Trophoblast cell (in vitro differentiated cells and primary cell): Measurements from ENCODE around the gene MAST4.
A peak's percentile ranks its signal among the peaks of the same experiment; 100 is the strongest.

Source experiments
- DNase-seq, 2 donors: peaks; one replicate each; pipeline ENCODE4 v3.0.0-alpha.2; 2016
- H2AFZ ChIP-seq: 2 replicates; pipeline ENCODE4 v1.6.1; 2013; ENCODE audit warnings: low read length, moderate library complexity, mild to moderate bottlenecking; ENCODE audit not compliant: insufficient read depth, poor library complexity
- H2AK5ac ChIP-seq: 2 replicates; pipeline ENCODE4 v1.6.1; 2013; ENCODE audit warnings: mild to moderate bottlenecking, low read length
- H2BK120ac ChIP-seq: 2 replicates; pipeline ENCODE4 v1.6.1; 2013; ENCODE audit warnings: low read length, mild to moderate bottlenecking, moderate library complexity; ENCODE audit not compliant: insufficient read depth, poor library complexity
- H2BK12ac ChIP-seq: 2 replicates; pipeline ENCODE4 v1.6.1; 2013; ENCODE audit warnings: mild to moderate bottlenecking, low read length, moderate library complexity
- H2BK5ac ChIP-seq: 2 replicates; pipeline ENCODE4 v1.6.1; 2013; ENCODE audit warnings: low read length, low read depth, moderate library complexity, mild to moderate bottlenecking; ENCODE audit not compliant: poor library complexity
- H3K14ac ChIP-seq: 2 replicates; pipeline ENCODE4 v1.6.1; 2013; ENCODE audit warnings: mild to moderate bottlenecking, low read length
- H3K18ac ChIP-seq: 2 replicates; pipeline ENCODE4 v1.6.1; 2013; ENCODE audit warnings: mild to moderate bottlenecking, low read length
- H3K23ac ChIP-seq: 2 replicates; pipeline ENCODE4 v1.6.1; 2013; ENCODE audit warnings: low read length
- H3K27ac ChIP-seq: 2 replicates; pipeline ENCODE4 v1.5.1; 2013; ENCODE audit warnings: low read depth, mild to moderate bottlenecking, inconsistent platforms, low read length, moderate library complexity
- H3K27me3 ChIP-seq: 2 replicates; pipeline ENCODE4 v1.6.1; 2013; ENCODE audit warnings: inconsistent platforms, mild to moderate bottlenecking, low read length, moderate library complexity; ENCODE audit not compliant: insufficient read depth
- H3K36me3 ChIP-seq, 2 experiments: 1 replicate in 1 of 2; 2 replicates in 1 of 2; pipeline ENCODE4 v1.6.1; 2013; ENCODE audit warnings: low read length in 2 of 2, mild to moderate bottlenecking in 2 of 2, moderate library complexity in 1 of 2; ENCODE audit not compliant: insufficient read depth in 2 of 2, control insufficient read depth in 1 of 2
- H3K4ac ChIP-seq: 2 replicates; pipeline ENCODE4 v1.6.1; 2013; ENCODE audit warnings: low read depth, mild to moderate bottlenecking, low read length, moderate library complexity
- H3K4me1 ChIP-seq, 2 experiments: 1 replicate in 1 of 2; 2 replicates in 1 of 2; pipeline ENCODE4 v1.6.1; 2013; ENCODE audit warnings: low read length in 2 of 2, mild to moderate bottlenecking in 2 of 2, moderate library complexity in 1 of 2; ENCODE audit not compliant: insufficient read depth in 2 of 2, control insufficient read depth in 1 of 2
- H3K4me2 ChIP-seq: 2 replicates; pipeline ENCODE4 v1.6.1; 2013; ENCODE audit warnings: inconsistent platforms, mild to moderate bottlenecking, low read length, moderate library complexity
- H3K4me3 ChIP-seq: 2 replicates; pipeline ENCODE4 v1.5.1; 2013; ENCODE audit warnings: mild to moderate bottlenecking, low read depth, low read length, inconsistent platforms
- H3K79me1 ChIP-seq: one replicate; pipeline ENCODE4 v1.6.1; 2013; ENCODE audit warnings: low read length
- H3K79me2 ChIP-seq: 2 replicates; pipeline ENCODE4 v1.6.1; 2013; ENCODE audit warnings: low read length, mild to moderate bottlenecking; ENCODE audit not compliant: control insufficient read depth, insufficient read depth, poor library complexity
- H3K9ac ChIP-seq: 2 replicates; pipeline ENCODE4 v1.6.1; 2013; ENCODE audit warnings: mild to moderate bottlenecking, low read length
- H3K9me3 ChIP-seq: 2 replicates; pipeline ENCODE4 v1.6.1; 2013; ENCODE audit warnings: low read depth, mild to moderate bottlenecking, control low read depth, inconsistent platforms, low read length; ENCODE audit not compliant: insufficient read depth
- H4K12ac ChIP-seq: 2 replicates; pipeline ENCODE4 v1.6.1; 2013; ENCODE audit warnings: low read depth, mild to moderate bottlenecking, low read length, moderate library complexity
- H4K8ac ChIP-seq: 2 replicates; pipeline ENCODE4 v1.6.1; 2013; ENCODE audit warnings: low read depth, mild to moderate bottlenecking, low read length, moderate library complexity
- H4K91ac ChIP-seq: one replicate; pipeline ENCODE4 v1.6.1; 2013; ENCODE audit warnings: low read depth, mild to moderate bottlenecking, low read length, moderate library complexity
- WGBS: extraction: QIAGEN DNeasy Blood & Tissue Kit; methylation state at CpG from one replicate; pipeline ENCODE4 v1.1.7; 2013; ENCODE audit warnings: missing lambda C conversion rate; ENCODE audit not compliant: insufficient read length, insufficient coverage; ENCODE audit errors: extremely low coverage; 5-methylcytosine and 5-hydroxymethylcytosine counted together

MAST4 gene

DNA sequence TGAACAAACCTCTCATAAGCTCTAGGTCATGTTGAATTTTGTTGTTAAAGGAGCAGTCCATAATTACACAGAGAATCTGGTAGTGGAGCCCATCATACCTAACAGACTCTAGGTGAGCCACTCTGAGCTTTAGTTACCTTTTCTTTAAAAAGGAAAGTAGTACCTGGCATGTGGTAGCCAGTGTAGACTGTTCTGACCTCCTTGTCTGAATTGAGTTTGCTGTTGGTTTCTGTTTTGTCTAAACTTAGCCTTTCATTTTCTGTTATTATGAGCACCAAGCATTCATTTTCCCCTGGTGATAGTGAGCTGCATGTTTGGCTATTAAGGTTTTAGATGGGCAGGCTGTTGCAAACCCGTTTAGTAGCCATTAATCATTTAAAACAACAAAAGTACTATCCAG is 112.2 kb downstream of the MAST4 start:
- no peak overlapping the region for H2BK5ac ChIP-seq
- H3K79me1 ChIP-seq = no peaks in the 10 kb centered on the region
- DNase-seq = no peak
- no peak overlapping the region for H3K9ac ChIP-seq
- no peak overlapping the region for H3K23ac ChIP-seq
- no peak overlapping the region for H2BK120ac ChIP-seq
- H4K91ac ChIP-seq = no peak overlapping the region
- no peaks in the 10 kb centered on the region for H3K27me3 ChIP-seq
- no peak overlapping the region for H3K27ac ChIP-seq
- H2AFZ ChIP-seq = no peak overlapping the region
- H4K8ac ChIP-seq = no peak overlapping the region
- no peaks in the 10 kb centered on the region for H3K79me2 ChIP-seq
- H3K4me1 ChIP-seq = no peaks in the 10 kb centered on the region
- H3K36me3 ChIP-seq = no peaks in the 10 kb centered on the region
- no peak overlapping the region for H3K18ac ChIP-seq
- H2BK12ac ChIP-seq = no peak overlapping the region
- H3K4me2 ChIP-seq = no peak overlapping the region
- no peak overlapping the region for H3K4ac ChIP-seq
- no peak overlapping the region for H3K14ac ChIP-seq
- no peak overlapping the region for H2AK5ac ChIP-seq
- no peak overlapping the region for H4K12ac ChIP-seq
- no peaks in the 10 kb centered on the region for H3K9me3 ChIP-seq
- no peak overlapping the region for H3K4me3 ChIP-seq
- WGBS = no CpG with 5 or more reads among the region's 1 CpG

- no peak overlapping the region for H2AK5ac ChIP-seq
- H4K12ac ChIP-seq = no peak overlapping the region
- no peaks in the 10 kb centered on the region for H3K36me3 ChIP-seq
- no peak overlapping the region for H3K4me2 ChIP-seq
- H3K9ac ChIP-seq = no peak overlapping the region
- H2BK12ac ChIP-seq = no peak overlapping the region
- no peak overlapping the region for H3K23ac ChIP-seq
- H3K4ac ChIP-seq = no peak overlapping the region
- H2BK120ac ChIP-seq = no peak overlapping the region
- H3K27me3 ChIP-seq = no peaks in the 10 kb centered on the region
- no peaks in the 10 kb centered on the region for H3K79me2 ChIP-seq
- H2BK5ac ChIP-seq = no peak overlapping the region
- H3K4me1 ChIP-seq = peaks cover 0 to 4% of the 10 kb centered on the region in 2 experiments
- H3K14ac ChIP-seq = no peak overlapping the region
- H3K4me3 ChIP-seq = no peak overlapping the region
- H4K91ac ChIP-seq = no peak overlapping the region
- H2AFZ ChIP-seq = no peak overlapping the region
- no peak overlapping the region for H3K27ac ChIP-seq
- no peak overlapping the region for H3K18ac ChIP-seq
- no peaks in the 10 kb centered on the region for H3K79me1 ChIP-seq
- no peaks in the 10 kb centered on the region for H3K9me3 ChIP-seq
- no peak for DNase-seq
- no CpG with 5 or more reads among the region's 5 CpGs for WGBS
- no peak overlapping the region for H4K8ac ChIP-seq
These were observed 114.4 kb downstream of the MAST4 start for GRCh38 chr5:66710557-66711088.

DNA sequence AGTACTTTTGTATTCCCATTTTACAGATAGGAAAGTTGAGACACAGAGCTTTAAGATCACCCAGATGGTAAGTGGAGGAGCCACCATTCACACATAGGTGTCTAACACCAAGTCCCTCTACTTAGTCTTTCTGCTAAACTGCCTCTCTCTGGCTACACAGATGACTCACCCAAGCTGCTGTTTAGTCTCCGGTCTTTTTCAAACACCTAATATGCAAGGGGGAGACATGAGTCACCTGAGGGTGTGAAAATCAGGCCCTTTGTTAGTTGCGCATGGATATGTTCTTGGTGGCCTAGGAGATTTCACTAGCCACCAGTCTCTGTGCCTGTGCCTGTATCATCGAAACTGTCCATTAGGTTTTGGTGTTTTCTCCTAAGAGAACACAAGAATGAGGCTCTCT is 117.8 kb downstream of the MAST4 start:
- DNase-seq = peak; percentile 66 to 72
- Histone ChIP-seq H2BK120ac (no peak overlapping the region), H3K4me1 (peaks cover 0 to 7% of the 10 kb centered on the region in 2 experiments), H3K79me1 (no peaks in the 10 kb centered on the region), H3K36me3 (no peaks in the 10 kb centered on the region), H3K9me3 (no peaks in the 10 kb centered on the region), H4K8ac (no peak overlapping the region), H3K27ac (no peak overlapping the region), H3K4me2 (no peak overlapping the region), H2BK12ac (no peak overlapping the region), H2AFZ (no peak overlapping the region), H2AK5ac (no peak overlapping the region), H3K18ac (no peak overlapping the region), H3K4me3 (no peak overlapping the region), H3K27me3 (no peaks in the 10 kb centered on the region), H3K23ac (no peak overlapping the region), H4K12ac (no peak overlapping the region), H3K79me2 (no peaks in the 10 kb centered on the region), H4K91ac (no peak overlapping the region), H2BK5ac (no peak overlapping the region), H3K4ac (no peak overlapping the region), H3K14ac (no peak overlapping the region), H3K9ac (no peak overlapping the region)
- WGBS = no CpG with 5 or more reads among the region's 3 CpGs

DNA sequence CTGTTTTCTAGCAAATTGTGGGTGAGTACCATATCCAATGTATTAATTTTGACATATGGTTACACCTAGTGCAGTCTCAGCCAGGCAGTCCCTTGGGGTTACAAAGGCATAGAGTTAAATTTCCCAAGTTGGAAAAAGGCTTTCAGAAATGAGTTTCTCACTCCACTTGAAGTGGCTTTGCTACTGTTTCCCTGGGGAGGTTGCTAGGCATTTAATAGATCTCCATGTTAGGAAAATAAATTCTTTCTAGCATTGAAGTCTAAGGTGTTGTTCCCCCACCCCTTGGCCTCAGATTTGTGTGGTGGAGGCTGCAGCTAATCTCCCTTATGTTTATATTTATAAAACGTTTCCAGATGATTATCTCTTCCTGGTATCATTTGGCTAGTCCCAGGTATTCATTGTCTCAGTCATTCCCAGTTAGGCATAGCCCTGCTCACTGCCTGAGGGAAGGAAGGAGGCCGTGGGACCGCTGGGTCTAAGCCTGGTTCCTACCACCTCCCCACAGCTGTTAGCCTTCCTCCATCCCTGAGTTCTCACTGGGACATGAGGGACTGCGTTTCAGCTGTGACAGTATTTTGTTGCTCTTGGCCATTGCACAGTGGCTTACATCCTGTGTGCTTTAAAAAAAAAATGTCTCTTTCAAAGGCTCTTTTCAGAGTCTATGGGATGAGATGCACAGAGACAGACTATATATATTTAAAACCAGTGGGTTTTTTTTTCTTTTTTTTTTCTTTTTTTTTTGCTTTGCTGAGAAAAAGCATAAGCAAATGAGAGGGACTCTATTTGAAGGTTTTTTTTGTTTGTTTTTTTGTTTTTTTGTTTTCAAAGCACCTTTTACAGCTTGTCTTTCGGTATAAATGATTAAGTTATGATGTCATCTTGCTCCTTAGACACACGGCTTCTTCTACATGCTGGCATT is 121.5 kb downstream of the MAST4 start:
- no peaks in the 10 kb centered on the region for H3K9me3 ChIP-seq
- H2AFZ ChIP-seq = no peak overlapping the region
- no peak overlapping the region for H4K12ac ChIP-seq
- no peak overlapping the region for H3K18ac ChIP-seq
- no peak overlapping the region for H2AK5ac ChIP-seq
- no peak overlapping the region for H4K8ac ChIP-seq
- H3K36me3 ChIP-seq = no peaks in the 10 kb centered on the region
- no peak overlapping the region for H3K14ac ChIP-seq
- peaks cover 0 to 7% of the 10 kb centered on the region in 2 experiments for H3K4me1 ChIP-seq
- H3K4me2 ChIP-seq = no peak overlapping the region
- no CpG with 5 or more reads among the region's 6 CpGs for WGBS
- H2BK12ac ChIP-seq = no peak overlapping the region
- H3K79me1 ChIP-seq = no peaks in the 10 kb centered on the region
- H3K4ac ChIP-seq = no peak overlapping the region
- peak in 1 of 2 donors; percentile 30 for DNase-seq
- H4K91ac ChIP-seq = no peak overlapping the region
- H3K27me3 ChIP-seq = no peaks in the 10 kb centered on the region
- no peak overlapping the region for H3K4me3 ChIP-seq
- no peak overlapping the region for H2BK5ac ChIP-seq
- H3K27ac ChIP-seq = no peak overlapping the region
- no peak overlapping the region for H2BK120ac ChIP-seq
- H3K79me2 ChIP-seq = no peaks in the 10 kb centered on the region
- no peak overlapping the region for H3K9ac ChIP-seq
- no peak overlapping the region for H3K23ac ChIP-seq
